HFFc6 (cell line): ENCODE data around the gene SLC22A23. TPM values are rescaled to one million over a fixed set of nuclear protein-coding genes. Genes with fewer than 3 reads are reported as not detected.

ENCODE experiments used
- DNase-seq: peaks from one replicate; pipeline ENCODE4 v3.0.0-alpha.2; 2018
- H3K27ac Mint-ChIP-seq: 2 replicates; pipeline ENCODE4 v1.8.0; 2020; ENCODE audit warnings: mild to moderate bottlenecking, mixed read lengths
- H3K27me3 Mint-ChIP-seq: 2 replicates; pipeline ENCODE4 v1.8.0; 2021; ENCODE audit warnings: mild to moderate bottlenecking, moderate library complexity, mixed read lengths; ENCODE audit not compliant: insufficient read depth
- H3K36me3 Mint-ChIP-seq: 2 replicates; pipeline ENCODE4 v1.8.0; 2021; ENCODE audit warnings: low read depth, mixed read lengths
- H3K4me1 Mint-ChIP-seq: 2 replicates; pipeline ENCODE4 v1.8.0; 2020; ENCODE audit warnings: low read depth, mixed read lengths
- H3K4me3 Mint-ChIP-seq: 2 replicates; pipeline ENCODE4 v1.8.0; 2020; ENCODE audit warnings: mild to moderate bottlenecking, moderate library complexity, mixed read lengths
- H3K9me3 Mint-ChIP-seq: 2 replicates; pipeline ENCODE4 v1.8.0; 2020; ENCODE audit warnings: mild to moderate bottlenecking, mixed read lengths
- CTCF ChIP-seq: fragments of 200-600 bp; sonication (generic); IDR thresholded peaks from 2 replicates; pipeline ENCODE4 v1.5.0; 2021; ENCODE audit warnings: antibody characterized with exemption, mild to moderate bottlenecking
- total RNA-seq, 6 experiments: library from RNA; stranded (reverse); fragmentation: NEBNext Ultra II Directional; extraction: Animal tissue kit (Norgen Biotek cat#: 25700); gene quantifications; 2 replicates in 1 of 6; 3 replicates in 5 of 6; pipeline ENCODE4 v1.2.3, GENCODE V29; 2021

The SLC22A23 gene
- total RNA-seq, 6 experiments from 2014 or later, result 0.10 to 0.55 (median 0.21) TPM

- H3K27ac Mint-ChIP-seq, result no peak overlapping the region
Observed at GRCh38 chr6:3392930-3393835, 63.7 kb downstream of the SLC22A23 start.

GRCh38 chr6:3391902-3392458, 64.9 kb downstream of the SLC22A23 start:
- Mint-ChIP-seq H3K36me3 (no peaks in the 10 kb centered on the region), H3K9me3 (no peaks in the 10 kb centered on the region), H3K4me1 (no peaks in the 10 kb centered on the region), H3K4me3 (no peak overlapping the region), H3K27ac (no peak overlapping the region), H3K27me3 (peaks cover 30% of the 10 kb centered on the region)
- no peak for DNase-seq
- TF ChIP-seq CTCF, result no peak

More at GRCh38 chr6:3392930-3393835, 63.7 kb downstream of the SLC22A23 start:
- no peak for DNase-seq
- H3K27me3 Mint-ChIP-seq, result peaks cover 27% of the 10 kb centered on the region
- no peak overlapping the region for H3K4me3 Mint-ChIP-seq
- H3K4me1 Mint-ChIP-seq, result no peaks in the 10 kb centered on the region
- no peaks in the 10 kb centered on the region for H3K36me3 Mint-ChIP-seq
- H3K9me3 Mint-ChIP-seq, result no peaks in the 10 kb centered on the region
- TF ChIP-seq CTCF, result no peak

GRCh38 chr6:3390698-3391097, 66.2 kb downstream of the SLC22A23 start:
- Mint-ChIP-seq H3K4me1 (no peaks in the 10 kb centered on the region), H3K27me3 (peaks cover 35% of the 10 kb centered on the region), H3K36me3 (no peaks in the 10 kb centered on the region), H3K4me3 (no peak overlapping the region), H3K9me3 (no peaks in the 10 kb centered on the region), H3K27ac (peak overlapping the region; percentile 13; the same call in 1 of the 2 replicates)
- no peak for TF ChIP-seq CTCF
- DNase-seq, result peak; percentile 41

- H3K9me3 Mint-ChIP-seq, result no peaks in the 10 kb centered on the region
- no peaks in the 10 kb centered on the region for H3K4me1 Mint-ChIP-seq
- no peak overlapping the region; the same call in 1 of the 2 replicates for H3K4me3 Mint-ChIP-seq
- TF ChIP-seq CTCF, result no peak
- H3K36me3 Mint-ChIP-seq, result no peaks in the 10 kb centered on the region
- peaks cover 40% of the 10 kb centered on the region for H3K27me3 Mint-ChIP-seq
- H3K27ac Mint-ChIP-seq, result peak overlapping the region; percentile 46; the same call in 1 of the 2 replicates
- DNase-seq, result no peak
Observed at GRCh38 chr6:3389390-3390167, 67.3 kb downstream of the SLC22A23 start.

GRCh38 chr6:3388786-3389185, 68.1 kb downstream of the SLC22A23 start:
- H3K4me1 Mint-ChIP-seq, result no peaks in the 10 kb centered on the region
- H3K27me3 Mint-ChIP-seq, result peaks cover 40% of the 10 kb centered on the region
- no peak overlapping the region for H3K27ac Mint-ChIP-seq
- H3K4me3 Mint-ChIP-seq, result no peak overlapping the region
- H3K36me3 Mint-ChIP-seq, result no peaks in the 10 kb centered on the region
- DNase-seq, result no peak
- H3K9me3 Mint-ChIP-seq, result no peaks in the 10 kb centered on the region
- no peak for TF ChIP-seq CTCF
